Measurements from ENCODE around the gene SHISA7.
"Not testable (repeated sequence)": the region's sequence is repeated elsewhere in the genome, so short reads cannot be mapped to it uniquely, and the experiment has no call there.

The SHISA7 gene

GRCh38 chr19:55443824-55444480, 852 bp upstream of the SHISA7 start:
- DNase-seq = no peak

DNA sequence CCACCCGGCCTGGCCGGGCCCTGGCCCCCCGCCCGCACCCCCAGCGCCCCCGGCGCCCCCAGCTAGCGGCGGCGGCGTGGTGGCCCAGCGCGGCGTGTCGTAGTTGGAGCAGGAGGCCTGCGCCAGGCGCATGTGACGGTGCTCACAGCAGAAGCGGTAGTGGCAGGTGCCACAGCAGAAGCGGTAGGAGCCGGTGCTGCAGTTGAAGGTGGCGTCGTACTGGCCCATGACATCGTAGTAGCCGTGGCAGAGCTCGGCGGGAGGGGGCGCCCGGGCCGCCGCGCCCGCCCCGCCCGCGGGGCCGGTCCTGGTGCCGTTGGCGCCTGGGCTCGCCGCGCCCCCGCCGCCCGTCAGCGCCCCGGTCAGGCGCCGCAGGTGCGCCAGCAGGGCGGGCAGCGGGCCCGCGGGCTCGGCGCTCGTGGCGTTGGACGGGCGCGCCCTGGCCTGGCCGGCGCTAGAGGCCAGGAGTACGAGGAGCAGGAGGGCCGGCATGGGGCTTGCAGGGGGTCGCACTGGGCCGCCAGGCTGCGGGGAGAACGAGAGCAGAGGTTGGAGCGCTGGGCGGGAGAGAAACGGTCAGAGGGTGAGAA, 633 bp downstream of the SHISA7 start:
- no peak for DNase-seq

GRCh38 chr19:55441692-55442321, 1.3 kb downstream of the SHISA7 start:
- DNase-seq = no peak

GRCh38 chr19:55441319-55441691, 1.8 kb downstream of the SHISA7 start:
- DNase-seq = no peak

DNA sequence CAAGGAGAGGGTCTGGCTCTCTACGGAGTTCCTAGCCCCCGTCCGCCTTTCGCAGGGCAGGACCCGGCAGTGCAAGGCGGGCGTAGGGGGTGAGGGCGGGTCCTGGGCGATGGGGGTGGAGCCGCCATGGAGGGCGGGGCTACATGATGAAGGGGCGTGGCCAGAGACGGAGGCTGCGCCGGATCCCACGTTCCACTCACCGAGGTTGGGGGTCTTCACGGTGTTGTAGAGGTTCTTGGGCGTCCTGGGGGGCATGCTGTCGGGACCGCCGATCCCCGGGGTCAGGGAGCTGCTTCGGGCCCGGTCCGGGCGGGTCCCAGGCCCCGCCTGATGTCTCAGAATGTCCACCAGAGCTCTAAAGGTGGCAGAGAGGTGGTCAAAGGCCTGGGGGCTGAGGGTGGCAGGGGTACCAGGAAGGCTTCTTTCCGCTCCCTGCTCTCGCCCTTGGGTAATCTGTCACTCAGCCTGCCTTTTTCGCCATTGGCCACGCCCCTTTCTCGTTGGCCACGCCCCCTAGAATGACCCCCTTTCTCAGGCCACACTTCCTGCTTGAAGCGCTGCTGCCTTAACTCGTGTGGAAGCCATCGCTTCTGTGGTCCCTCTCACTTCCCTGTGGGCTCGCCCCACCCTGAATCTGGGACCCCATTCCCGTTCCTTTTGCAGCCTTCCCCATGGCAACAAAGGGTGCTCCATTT, 2.5 kb downstream of the SHISA7 start:
- DNase-seq = no peak

GRCh38 chr19:55439052-55439451, 4.0 kb downstream of the SHISA7 start:
- no peak for DNase-seq

- no peak for DNase-seq
These were observed 5.7 kb downstream of the SHISA7 start for GRCh38 chr19:55437410-55437809.

DNA sequence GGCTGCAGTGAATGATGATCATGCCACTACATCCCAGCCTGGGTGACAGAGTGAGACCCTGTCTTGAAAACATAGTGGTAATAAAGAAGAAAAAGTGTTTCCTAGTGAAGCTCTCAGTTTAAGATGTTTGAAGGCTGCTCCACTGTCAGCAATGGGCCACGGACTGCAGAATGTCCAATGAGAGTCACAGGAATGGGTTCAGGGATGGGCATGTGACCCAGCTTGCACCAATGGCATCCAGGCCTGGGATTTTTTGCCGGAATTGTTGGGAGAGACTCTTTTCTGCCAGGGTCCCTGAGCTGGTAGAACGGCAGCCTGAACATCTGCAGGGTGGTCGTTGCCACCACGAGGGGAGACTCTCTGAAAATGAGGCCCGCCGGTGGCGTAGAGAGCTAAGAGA, 6.3 kb downstream of the SHISA7 start:
- DNase-seq = no peak

DNA sequence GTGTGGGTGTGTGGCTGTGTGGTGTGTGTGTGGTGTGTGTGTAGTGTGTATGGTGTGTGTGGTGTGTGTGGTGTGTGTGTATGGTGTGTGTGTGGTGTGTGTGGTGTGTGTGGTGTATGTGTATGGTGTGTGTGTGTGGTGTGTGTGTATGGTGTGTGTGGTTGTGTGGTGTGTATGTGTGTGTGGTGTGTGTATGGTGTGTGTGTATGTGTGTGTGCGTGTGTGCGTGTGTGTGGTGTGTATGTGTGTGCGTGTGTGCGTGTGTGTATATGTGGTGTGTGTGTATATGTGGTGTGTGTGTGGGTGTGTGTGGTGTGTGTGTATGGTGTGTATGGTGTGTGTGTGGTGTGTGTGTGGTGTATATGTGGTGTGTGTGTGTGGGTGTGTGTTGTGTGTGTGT, 8.1 kb downstream of the SHISA7 start:
- no peak for DNase-seq

GRCh38 chr19:55434356-55434919, 8.7 kb downstream of the SHISA7 start:
- no peak for DNase-seq

DNA sequence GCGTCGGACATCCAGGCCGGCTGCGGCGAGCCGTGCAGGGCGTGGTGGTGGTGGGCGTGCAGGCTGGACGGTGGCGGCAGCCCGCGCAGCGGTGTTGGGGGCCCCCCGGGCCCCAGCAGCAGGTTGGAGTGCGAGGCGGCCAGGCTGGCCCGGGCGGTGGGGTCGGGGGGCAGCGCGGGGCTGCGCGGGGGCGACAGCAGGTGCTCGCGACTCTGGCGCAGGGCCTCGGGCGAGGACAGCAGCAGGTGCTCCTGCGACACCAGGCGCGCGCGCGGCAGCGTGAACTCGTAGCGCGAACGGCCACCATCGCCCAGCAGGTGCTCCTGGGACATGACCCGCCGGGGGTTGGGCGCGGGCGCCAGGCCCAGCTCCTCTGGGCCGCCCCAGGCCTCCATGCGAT, 9.8 kb downstream of the SHISA7 start:
- no peak for DNase-seq

GRCh38 chr19:55432241-55432959, 10.7 kb downstream of the SHISA7 start:
- no peak for DNase-seq

- no peak for DNase-seq
These were observed 11.9 kb downstream of the SHISA7 start for GRCh38 chr19:55431183-55431582.

DNA sequence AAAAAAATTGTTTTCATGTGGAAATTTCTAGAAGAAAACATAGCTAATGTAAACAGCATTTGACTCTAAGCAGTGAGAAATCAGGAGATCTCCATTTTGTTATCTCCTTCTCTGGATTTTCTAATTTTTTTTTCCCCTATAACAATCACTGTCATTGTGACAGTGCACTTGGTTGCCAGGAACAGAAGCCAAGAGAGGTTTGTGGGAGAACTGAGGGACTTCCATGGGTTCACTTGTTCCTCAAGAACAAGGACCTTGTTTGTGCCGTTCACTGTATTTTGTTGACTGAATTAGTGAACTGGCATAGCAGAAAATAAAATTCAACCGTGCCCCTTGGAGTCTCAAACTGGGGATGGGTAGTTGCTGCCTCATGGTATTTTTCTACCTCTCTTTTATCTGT, 17.1 kb downstream of the SHISA7 start:
- no peak for DNase-seq

GRCh38 chr19:55424518-55424917, 18.6 kb downstream of the SHISA7 start:
- DNase-seq = no peak

- DNase-seq = no peak
These were observed 19.7 kb downstream of the SHISA7 start for GRCh38 chr19:55423225-55424005.

DNA sequence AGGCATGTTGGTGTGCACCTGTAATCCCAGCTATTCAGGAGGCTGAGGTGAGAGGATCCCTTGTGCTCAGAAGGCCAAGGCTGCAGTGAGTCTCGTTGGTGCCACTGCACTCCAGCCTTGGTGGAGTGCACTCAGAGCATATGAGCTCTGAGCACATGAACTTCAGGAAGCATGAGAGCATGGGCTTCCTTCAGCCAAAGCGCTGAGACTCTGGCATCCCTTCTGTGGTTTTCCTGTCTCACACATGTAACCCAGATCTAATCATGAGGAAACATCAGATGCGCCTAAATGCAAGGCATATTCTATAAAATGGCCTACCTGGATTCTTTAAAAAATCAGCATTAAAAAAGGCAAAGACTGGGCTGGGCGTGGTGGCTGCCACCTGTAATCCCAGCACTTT, 21.8 kb downstream of the SHISA7 start:
- DNase-seq = peak; percentile 77

DNA sequence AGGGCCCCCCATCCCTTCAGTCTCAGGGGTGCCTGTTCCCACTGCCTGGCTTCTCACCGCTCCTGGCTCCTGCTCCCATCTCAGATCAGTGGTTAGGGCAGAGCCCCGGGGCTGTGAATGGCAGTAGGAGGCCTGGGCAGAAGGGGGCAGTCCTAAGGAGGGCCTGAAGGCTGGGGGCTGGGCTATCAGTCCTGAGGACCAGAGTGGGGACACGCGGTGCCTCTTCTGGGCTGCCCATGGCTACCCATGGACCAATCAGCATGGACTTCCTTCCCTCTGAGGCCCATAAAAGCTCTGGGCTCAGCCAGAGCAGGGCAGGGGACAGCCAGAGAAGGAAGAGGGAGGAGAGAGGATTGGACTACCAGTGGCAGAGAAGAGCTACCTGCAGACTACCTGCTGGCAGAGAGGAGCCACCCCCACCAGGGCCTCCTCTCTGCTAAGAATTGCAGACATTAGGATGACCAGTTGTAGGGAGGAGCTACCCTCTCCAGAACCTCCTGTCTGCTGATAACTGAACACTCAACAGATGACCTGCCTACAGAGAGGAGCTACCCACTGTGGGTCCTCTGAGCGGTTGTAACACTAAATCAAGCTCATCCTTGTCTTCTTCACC, 23.4 kb downstream of the SHISA7 start:
- no peak for DNase-seq

DNA sequence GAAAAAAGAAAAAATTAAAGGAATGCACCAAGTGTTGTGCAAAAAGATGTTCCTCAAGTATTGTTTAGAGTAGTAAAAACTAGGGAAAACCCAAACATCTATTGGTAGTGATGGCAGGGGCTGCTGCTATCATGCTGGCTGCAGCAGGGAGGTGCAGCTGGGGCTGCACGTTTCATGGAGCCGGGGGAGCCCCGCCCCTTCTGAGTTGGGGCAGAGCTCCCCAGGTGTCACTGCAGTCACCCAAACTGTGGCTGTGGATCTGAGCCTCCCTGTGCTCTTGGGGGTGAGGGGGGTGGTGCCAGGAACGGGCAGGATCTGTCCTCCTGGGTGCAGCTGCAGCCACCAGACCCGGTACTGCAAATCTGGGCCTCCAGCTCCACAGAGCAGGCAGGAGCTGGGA, 24.0 kb downstream of the SHISA7 start:
- DNase-seq = no peak

DNA sequence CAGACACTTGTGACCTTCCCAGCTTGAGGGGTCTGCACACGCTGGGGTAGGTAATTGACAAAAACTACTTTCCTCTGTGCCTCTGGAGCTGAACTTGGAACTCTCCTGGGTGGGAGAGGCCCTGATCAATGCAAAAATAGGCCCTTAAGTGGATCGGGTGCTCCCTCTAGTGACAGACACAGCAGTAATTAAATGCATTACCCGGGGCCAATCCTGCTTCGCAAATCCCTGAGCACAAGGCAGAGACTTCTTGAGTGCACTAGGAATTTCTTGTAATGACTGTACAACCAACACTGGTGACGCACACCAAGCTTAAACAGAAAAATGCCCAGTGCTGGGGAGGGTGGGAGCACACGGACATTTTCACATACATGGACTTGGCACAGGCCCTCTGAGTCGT, 24.9 kb downstream of the SHISA7 start:
- no peak for DNase-seq

GRCh38 chr19:55410168-55410567, 32.9 kb downstream of the SHISA7 start:
- DNase-seq = no peak

- not testable (repeated sequence) for DNase-seq
These were observed 33.9 kb downstream of the SHISA7 start for GRCh38 chr19:55409179-55409578.
